HepG2 (cell line): ENCODE data around the gene ZNF556. TPM values are rescaled to one million over a fixed set of nuclear protein-coding genes. Genes with fewer than 3 reads are reported as not detected.
A peak's percentile ranks its signal among the peaks of the same experiment; 100 is the strongest.

Experiments
- CEBPB ChIP-seq: IDR thresholded peaks from 2 replicates; pipeline ENCODE4 v1.6.1; 2011; ENCODE audit warnings: low read depth, low read length, improper control_type of control experiment, borderline replicate concordance
- CEBPG ChIP-seq: IDR thresholded peaks from 2 replicates; pipeline ENCODE4 v1.6.1; 2016
- HNF1B ChIP-seq: sonication (generic); formaldehyde crosslinking; IDR thresholded peaks from 2 replicates; pipeline ENCODE4 v1.5.1; 2020; ENCODE audit warnings: mild to moderate bottlenecking, moderate library complexity, missing genetic modification reagents
- KLF16 ChIP-seq, 2 experiments: sonication (generic) in 1 of 2; formaldehyde crosslinking in 1 of 2; IDR thresholded peaks; 2 replicates each; pipeline versions ENCODE4 v1.6.1 to v1.8.0; 2016 to 2023; ENCODE audit warnings: missing genetic modification reagents in 2 of 2, missing compliant biosample characterization in 1 of 2
- SAP130 ChIP-seq: IDR thresholded peaks from 2 replicates; pipeline ENCODE4 v1.6.1; 2016; ENCODE audit warnings: low read depth
- SP140L ChIP-seq: sonication (generic); formaldehyde crosslinking; IDR thresholded peaks from 2 replicates; pipeline ENCODE4 v1.4.0; 2020; ENCODE audit warnings: missing genetic modification reagents, borderline replicate concordance
- TFAP4 ChIP-seq: sonication (generic); IDR thresholded peaks from 2 replicates; pipeline ENCODE4 v1.6.1; 2016; ENCODE audit warnings: low read depth, borderline replicate concordance
- ZBTB33 ChIP-seq: sonication (generic); formaldehyde crosslinking; IDR thresholded peaks from 2 replicates; pipeline ENCODE4 v1.4.0; 2020; ENCODE audit warnings: missing genetic modification reagents
- ZBTB38 ChIP-seq: sonication (generic); formaldehyde crosslinking; IDR thresholded peaks from 2 replicates; pipeline ENCODE4 v1.5.1; 2020; ENCODE audit warnings: mild to moderate bottlenecking, missing genetic modification reagents
- ZMYM3 ChIP-seq: sonication (generic); formaldehyde crosslinking; IDR thresholded peaks from 2 replicates; pipeline ENCODE4 v1.5.1; 2020; ENCODE audit warnings: mild to moderate bottlenecking, missing genetic modification reagents
- ZNF225 ChIP-seq: sonication (generic); formaldehyde crosslinking; IDR thresholded peaks from 2 replicates; pipeline ENCODE4 v1.4.0; 2020; ENCODE audit warnings: mild to moderate bottlenecking, missing genetic modification reagents
- ZNF281 ChIP-seq: sonication (generic); formaldehyde crosslinking; IDR thresholded peaks from 2 replicates; pipeline ENCODE4 v1.4.0; 2020; ENCODE audit warnings: missing genetic modification reagents, borderline replicate concordance
- ZNF703 ChIP-seq: sonication (generic); formaldehyde crosslinking; IDR thresholded peaks from 2 replicates; pipeline ENCODE4 v1.5.1; 2020; ENCODE audit warnings: missing genetic modification reagents, mild to moderate bottlenecking, moderate library complexity, borderline replicate concordance
- ZNF768 ChIP-seq: sonication (generic); formaldehyde crosslinking; IDR thresholded peaks from 2 replicates; pipeline ENCODE4 v1.4.0; 2020; ENCODE audit warnings: missing genetic modification reagents
- ZNF770 ChIP-seq: sonication (generic); formaldehyde crosslinking; IDR thresholded peaks from 2 replicates; pipeline ENCODE4 v1.5.0; 2020; ENCODE audit warnings: mild to moderate bottlenecking, missing genetic modification reagents
- ZNF878 ChIP-seq: sonication (generic); formaldehyde crosslinking; IDR thresholded peaks from 2 replicates; pipeline ENCODE4 v1.8.1; 2023; ENCODE audit warnings: mild to moderate bottlenecking, missing genetic modification reagents, moderate library complexity
- polyA plus RNA-seq, 8 experiments: library from polyadenylated mRNA; depleted of rRNA in 3 of 8; stranded (reverse) in 7 of 8; unstranded in 1 of 8; fragments of >200 nt; fragmentation: Illumina TruSeq in 4 of 8; extraction: Trizol in 4 of 8; gene quantifications; 2 replicates each; pipeline versions ENCODE4 v1.2.1 to v1.2.3, GENCODE V29; 2011 to 2016; ENCODE audit warnings: low read depth in 4 of 8, missing spikeins in 1 of 8, mixed read lengths in 1 of 8; ENCODE audit not compliant: insufficient read depth in 1 of 8
- total RNA-seq, 5 experiments: library from RNA; depleted of rRNA; stranded (reverse); fragments of >200 nt; fragmentation: Illumina TruSeq; extraction: Trizol; gene quantifications; 2 replicates each; pipeline ENCODE4 v1.2.3, GENCODE V29; 2016; ENCODE audit warnings: low read depth in 1 of 5

Gene ZNF556
- total and polyA plus RNA-seq, 2 of the 13 experiments (the other 11 are each of a cell fraction or from before 2014, with no cell fraction given) = 4.2 to 28.6 TPM

GRCh38 chr19:2902590-2903218 is 35.6 kb downstream of the ZNF556 start (continued):
- 0 out of 2 replicates have a peak, but pooled peaks have one; percentile 16 for TF ChIP-seq HNF1B (CRISPR knock-in tag)
- peak; percentile 84 for TF ChIP-seq CEBPG (CRISPR knock-in tag)
- TF ChIP-seq ZBTB38 (CRISPR knock-in tag) = peak; percentile 91; the same call in 1 of the 2 replicates
- peak; percentile 57; the same call in 1 of the 2 replicates for TF ChIP-seq TFAP4
- peak; percentile 89 for TF ChIP-seq CEBPB
- TF ChIP-seq ZNF878 (CRISPR knock-in tag) = no peak
- peak; percentile 69 for TF ChIP-seq ZNF770 (CRISPR knock-in tag)
- TF ChIP-seq SP140L (CRISPR knock-in tag) = no peak
- TF ChIP-seq ZBTB33 (CRISPR knock-in tag) = peak; percentile 87
- peak; percentile 40; the same call in 1 of the 2 replicates for TF ChIP-seq ZNF768 (CRISPR knock-in tag)
- TF ChIP-seq ZNF281 = peak; percentile 68
- TF ChIP-seq SAP130 (CRISPR knock-in tag) = peak; percentile 56
- no peak for TF ChIP-seq ZNF703 (CRISPR knock-in tag)
- TF ChIP-seq ZNF225 (CRISPR knock-in tag) = no peak
- no peak for TF ChIP-seq ZMYM3
- TF ChIP-seq KLF16 (CRISPR knock-in tag; IDR thresholded peaks at IDR 0.05) = 0 out of 4 replicates have a peak, but pooled peaks of 1 of the 2 experiments have one; percentile 33
